ENCODE measurements around the gene GPR137B. TPM values are rescaled to one million over a fixed set of nuclear protein-coding genes. Genes with fewer than 3 reads are reported as not detected.

Gene GPR137B
- total RNA-seq, 1 donor from 2014 or later: 25.2 TPM

DNA sequence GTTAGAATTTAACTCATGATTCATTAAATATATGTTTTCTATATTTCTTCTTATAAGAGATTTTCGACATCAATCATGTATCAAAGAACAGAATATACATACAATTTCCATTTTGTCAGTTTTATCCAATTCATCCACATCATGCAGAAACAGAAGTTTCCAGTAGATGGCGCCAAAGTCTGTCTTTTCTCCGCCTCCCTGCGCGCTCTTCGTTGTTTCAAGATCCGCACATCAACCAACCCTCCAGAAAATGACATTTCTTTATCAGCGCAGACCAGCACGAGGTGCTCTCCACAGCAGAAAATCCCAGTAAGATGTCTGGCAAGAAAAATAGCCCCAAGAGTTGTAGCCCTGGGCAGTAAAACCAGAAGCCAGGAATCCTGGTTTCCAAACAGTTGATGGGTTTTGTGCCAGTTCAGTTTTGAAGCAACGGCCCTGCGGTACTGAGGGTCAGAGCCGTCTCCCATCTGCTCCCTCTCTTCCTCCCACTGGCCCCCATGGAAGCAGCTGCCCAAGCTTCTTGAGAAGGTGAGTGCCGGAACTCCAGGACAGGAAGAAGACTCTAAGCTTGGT is 38.6 kb upstream of the GPR137B start:
- no peaks in the 10 kb centered on the region for H3K9me3 Mint-ChIP-seq
- peaks cover 3% of the 10 kb centered on the region for H3K4me1 Mint-ChIP-seq
- no peak overlapping the region for H3K27ac Mint-ChIP-seq
- peak; percentile 34 to 71 for DNase-seq (ENCODE audit: low spot score in 2 of 2, unreplicated experiment in 2 of 2)
- H3K36me3 Mint-ChIP-seq: no peaks in the 10 kb centered on the region
- peak; percentile 89 for TF ChIP-seq CTCF (IDR thresholded peaks at IDR 0.05; ENCODE audit: unreplicated experiment)
- H3K4me3 Mint-ChIP-seq: no peak overlapping the region
- H3K27me3 Mint-ChIP-seq (ENCODE audit: low read depth): peaks cover 2% of the 10 kb centered on the region

DNA sequence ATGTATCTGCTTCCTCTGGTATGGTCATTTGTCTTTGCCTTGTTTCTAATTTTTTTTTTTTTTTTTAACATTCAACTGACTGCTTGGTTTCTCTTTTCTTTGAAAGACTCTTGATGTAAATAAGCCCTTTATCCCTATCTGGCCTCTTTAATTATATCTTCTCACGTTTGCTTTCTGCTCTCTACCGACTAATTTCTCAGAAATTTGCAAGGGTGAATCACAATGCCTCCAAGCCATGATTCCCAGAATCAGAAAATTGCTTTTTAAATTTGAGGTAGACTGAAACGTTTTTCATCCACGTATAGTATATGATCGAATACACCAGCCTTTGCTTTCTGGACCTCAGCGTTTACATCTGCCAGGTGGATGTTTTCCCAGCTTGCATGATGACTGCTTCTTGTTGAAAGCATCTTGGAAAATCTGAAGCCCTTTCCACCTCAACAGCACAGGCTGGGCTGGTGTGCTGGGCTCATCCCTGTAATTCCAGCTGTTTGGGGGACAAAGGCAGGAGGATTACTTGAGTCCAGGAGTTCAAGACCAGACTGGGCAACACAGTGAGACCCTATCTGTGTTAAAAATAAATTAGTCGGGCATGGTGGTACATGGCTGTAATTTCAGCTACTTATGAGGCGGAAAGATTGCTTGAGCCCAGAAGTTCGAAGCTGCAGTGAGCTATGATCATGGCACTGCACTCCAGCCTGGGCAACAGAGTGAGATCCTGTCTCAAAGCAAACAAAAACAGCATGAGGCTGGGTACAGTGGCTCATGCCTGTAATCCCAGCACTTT is 35.0 kb upstream of the GPR137B start:
- Mint-ChIP-seq H3K4me1 (peaks cover 5% of the 10 kb centered on the region), H3K36me3 (no peaks in the 10 kb centered on the region), H3K9me3 (no peaks in the 10 kb centered on the region), H3K27ac (no peak overlapping the region), H3K4me3 (no peak overlapping the region), H3K27me3 (ENCODE audit: low read depth) (peaks cover 2% of the 10 kb centered on the region)
- no peak for DNase-seq (ENCODE audit: low spot score in 2 of 2, unreplicated experiment in 2 of 2)
- TF ChIP-seq CTCF (IDR thresholded peaks at IDR 0.05; ENCODE audit: unreplicated experiment): no peak

GRCh38 chr1:236108027-236108648 is 34.2 kb upstream of the GPR137B start:
- Mint-ChIP-seq H3K27me3 (ENCODE audit: low read depth) (peaks cover 2% of the 10 kb centered on the region), H3K4me3 (no peak overlapping the region), H3K9me3 (no peaks in the 10 kb centered on the region), H3K4me1 (peaks cover 5% of the 10 kb centered on the region), H3K36me3 (no peaks in the 10 kb centered on the region), H3K27ac (no peak overlapping the region)
- TF ChIP-seq CTCF (IDR thresholded peaks at IDR 0.05; ENCODE audit: unreplicated experiment): no peak
- no peak for DNase-seq (ENCODE audit: low spot score in 2 of 2, unreplicated experiment in 2 of 2)

- no peak for DNase-seq (ENCODE audit: low spot score in 2 of 2, unreplicated experiment in 2 of 2)
- H3K27ac Mint-ChIP-seq: no peak overlapping the region
- no peaks in the 10 kb centered on the region for H3K36me3 Mint-ChIP-seq
- H3K4me1 Mint-ChIP-seq: peaks cover 1% of the 10 kb centered on the region
- no peak for TF ChIP-seq CTCF (IDR thresholded peaks at IDR 0.05; ENCODE audit: unreplicated experiment)
- no peaks in the 10 kb centered on the region for H3K9me3 Mint-ChIP-seq
- no peaks in the 10 kb centered on the region for H3K27me3 Mint-ChIP-seq (ENCODE audit: low read depth)
- no peak overlapping the region for H3K4me3 Mint-ChIP-seq
Measured at GRCh38 chr1:236110137-236110536, 32.2 kb upstream of the GPR137B start.

DNA sequence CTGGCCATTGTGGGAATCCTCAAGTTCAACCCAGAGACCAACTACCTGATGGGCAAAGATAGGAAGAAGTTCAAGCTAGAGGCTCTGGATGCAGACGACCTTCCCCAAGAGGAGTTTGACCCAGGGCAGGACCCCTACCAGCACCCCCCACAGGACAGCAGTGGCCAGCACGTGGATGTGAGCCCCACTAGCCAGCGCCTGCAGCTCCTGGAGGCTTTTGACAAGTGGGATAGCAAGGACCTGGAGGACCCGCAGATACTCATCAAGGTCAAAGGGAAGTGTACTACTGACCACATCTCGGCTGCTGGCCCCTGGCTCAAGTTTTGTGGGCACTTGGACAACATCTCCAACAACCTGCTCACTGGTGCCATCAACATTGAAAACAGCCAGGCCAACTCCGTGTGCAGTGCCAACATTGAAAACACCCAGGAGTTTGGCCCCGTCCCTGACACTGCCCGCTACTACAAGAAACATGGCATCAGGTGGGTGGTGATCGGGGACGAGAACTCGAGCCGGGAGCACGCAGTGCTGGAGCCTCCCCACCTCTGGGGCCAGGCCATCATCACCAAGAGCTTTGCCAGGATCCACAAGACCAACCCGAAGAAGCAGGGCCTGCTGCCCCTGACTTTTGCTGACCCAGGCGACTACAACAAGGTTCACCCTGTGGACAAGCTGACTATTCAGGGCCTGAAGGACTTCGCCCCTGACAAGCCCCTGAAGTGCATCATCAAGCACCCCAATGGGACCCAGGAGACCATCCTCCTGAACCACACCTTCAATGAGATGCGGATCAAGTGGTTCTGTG is 30.6 kb upstream of the GPR137B start:
- peaks cover 1% of the 10 kb centered on the region for H3K4me1 Mint-ChIP-seq
- H3K27ac Mint-ChIP-seq: no peak overlapping the region
- no peak overlapping the region for H3K4me3 Mint-ChIP-seq
- H3K9me3 Mint-ChIP-seq: no peaks in the 10 kb centered on the region
- H3K36me3 Mint-ChIP-seq: no peaks in the 10 kb centered on the region
- no peak for DNase-seq (ENCODE audit: low spot score in 2 of 2, unreplicated experiment in 2 of 2)
- no peaks in the 10 kb centered on the region for H3K27me3 Mint-ChIP-seq (ENCODE audit: low read depth)
- TF ChIP-seq CTCF (IDR thresholded peaks at IDR 0.05; ENCODE audit: unreplicated experiment): no peak
